Subcutaneous abdominal adipose tissue (tissue), 5 donors: Measurements from ENCODE around the gene OVOL1.

Source experiments
- H3K27ac ChIP-seq: one replicate; pipeline ENCODE4 v1.7.0; 2013; ENCODE audit warnings: low read depth, mild to moderate bottlenecking, inconsistent platforms, low read length, moderate library complexity
- H3K27me3 ChIP-seq, 5 donors: one replicate each; pipeline ENCODE4 v1.7.0; 2013; ENCODE audit warnings: low read length in 5 of 5, inconsistent platforms in 1 of 5; ENCODE audit not compliant: control insufficient read depth in 5 of 5, insufficient read depth in 4 of 5
- H3K36me3 ChIP-seq, 5 donors: one replicate each; pipeline ENCODE4 v1.7.0; 2013; ENCODE audit warnings: low read length in 5 of 5; ENCODE audit not compliant: control insufficient read depth in 5 of 5, insufficient read depth in 5 of 5
- H3K4me1 ChIP-seq, 5 donors: one replicate each; pipeline ENCODE4 v1.7.0; 2013; ENCODE audit warnings: low read length in 5 of 5, mild to moderate bottlenecking in 3 of 5, moderate library complexity in 1 of 5; ENCODE audit not compliant: control insufficient read depth in 5 of 5, insufficient read depth in 5 of 5
- H3K4me3 ChIP-seq, 5 donors: one replicate each; pipeline ENCODE4 v1.7.0; 2013; ENCODE audit warnings: low read length in 5 of 5, low read depth in 1 of 5
- H3K9ac ChIP-seq, 5 donors: one replicate each; pipeline ENCODE4 v1.7.0; 2013; ENCODE audit warnings: low read length in 5 of 5, mild to moderate bottlenecking in 4 of 5, moderate library complexity in 3 of 5
- H3K9me3 ChIP-seq, 5 donors: one replicate each; pipeline ENCODE4 v1.7.0; 2013; ENCODE audit warnings: low read length in 5 of 5; ENCODE audit not compliant: control insufficient read depth in 5 of 5
- donor health status: healthy.
- donor health status: healthy.
- donor health status: healthy.
- donor health status: healthy.
- donor health status: healthy.

Gene OVOL1

DNA sequence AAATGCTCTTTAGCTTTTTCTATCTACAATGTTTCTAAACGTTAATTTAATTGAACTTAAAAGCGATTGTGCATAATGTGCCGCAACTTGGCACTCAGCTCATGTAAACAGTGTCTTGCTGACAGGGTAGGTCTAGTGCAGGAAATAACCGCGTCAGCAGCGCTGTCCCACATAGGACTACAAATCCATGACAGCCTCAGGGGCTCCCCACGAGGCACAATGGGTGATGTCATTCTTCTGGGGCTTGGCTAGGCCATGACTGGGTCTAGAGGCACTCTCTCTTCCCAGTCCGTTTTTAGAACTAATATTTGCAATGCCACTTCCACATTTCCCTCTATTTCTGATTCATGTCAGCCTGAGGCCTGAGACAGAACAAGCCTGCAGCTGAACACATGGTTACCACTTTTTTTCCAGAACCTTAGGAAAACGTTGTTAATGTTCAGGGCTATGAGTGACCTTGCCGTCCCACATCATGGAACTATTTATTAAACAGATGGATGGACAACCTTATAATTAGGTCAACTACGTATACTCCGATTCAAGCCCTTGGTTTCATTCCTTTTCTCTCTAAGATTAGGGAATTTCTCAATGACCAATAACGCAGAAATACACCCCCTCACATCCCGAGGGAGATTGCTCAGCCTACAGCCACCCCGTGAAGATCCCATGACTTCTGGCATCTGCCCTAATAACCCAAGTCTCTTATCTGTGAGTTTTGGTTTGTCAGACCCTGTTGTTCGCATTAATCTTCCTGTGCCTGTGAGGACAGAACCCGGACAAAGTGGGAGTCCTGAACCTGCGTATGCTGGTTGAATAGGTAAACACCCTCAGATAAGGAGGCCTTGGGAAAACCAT, 27.5 kb downstream of the OVOL1 start:
- no peaks in the 10 kb centered on the region for H3K9me3 ChIP-seq
- peak overlapping the region; percentile 99 for H3K27ac ChIP-seq
- H3K36me3 ChIP-seq: peaks cover 0 to 2% (median 0%) of the 10 kb centered on the region in 5 donors
- H3K27me3 ChIP-seq: peaks cover 0 to 4% (median 0%) of the 10 kb centered on the region in 5 donors
- peak overlapping the region in 1 of 5 donors; percentile 7 for H3K4me3 ChIP-seq
- peak overlapping the region in 4 of 5 donors; percentile 23 to 81 (median 70) for H3K9ac ChIP-seq
- peaks cover 24 to 72% (median 64%) of the 10 kb centered on the region in 5 donors for H3K4me1 ChIP-seq

DNA sequence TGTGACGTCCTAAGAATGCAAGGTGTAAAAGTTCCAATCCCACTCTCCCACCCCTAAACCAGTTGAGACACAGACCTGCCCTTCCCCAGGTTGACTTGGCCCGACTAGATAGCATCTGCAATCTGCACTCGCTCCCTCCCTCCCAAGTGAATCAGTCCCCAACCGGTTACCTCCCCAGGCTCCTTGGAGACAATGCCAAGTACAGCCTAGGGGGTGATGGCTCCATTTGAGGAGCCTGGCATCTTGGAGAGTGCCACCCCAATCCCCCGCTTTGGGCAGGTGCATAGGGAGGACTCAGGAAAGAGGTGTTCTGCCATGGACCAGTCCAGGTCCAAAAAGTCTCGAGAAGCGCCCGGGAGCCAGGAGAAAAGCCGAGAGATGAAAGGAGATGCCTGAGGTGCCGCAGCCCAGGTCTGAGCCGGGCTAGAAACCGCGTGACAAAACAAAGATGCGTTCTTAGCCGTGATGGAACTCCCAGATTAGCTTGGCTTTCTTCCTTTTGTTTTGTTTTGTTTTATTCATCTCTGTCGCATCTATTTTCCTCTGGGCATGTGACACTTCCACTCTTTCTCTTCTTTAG, 28.2 kb downstream of the OVOL1 start:
- Histone ChIP-seq H3K27me3 (peaks cover 0 to 4% (median 0%) of the 10 kb centered on the region in 5 donors), H3K27ac (peak overlapping the region; percentile 99), H3K9ac (peak overlapping the region in 4 of 5 donors; percentile 23 to 81 (median 70)), H3K36me3 (peaks cover 0 to 2% (median 0%) of the 10 kb centered on the region in 5 donors), H3K4me1 (peaks cover 24 to 69% (median 61%) of the 10 kb centered on the region in 5 donors), H3K4me3 (no peak overlapping the region), H3K9me3 (no peaks in the 10 kb centered on the region)

DNA sequence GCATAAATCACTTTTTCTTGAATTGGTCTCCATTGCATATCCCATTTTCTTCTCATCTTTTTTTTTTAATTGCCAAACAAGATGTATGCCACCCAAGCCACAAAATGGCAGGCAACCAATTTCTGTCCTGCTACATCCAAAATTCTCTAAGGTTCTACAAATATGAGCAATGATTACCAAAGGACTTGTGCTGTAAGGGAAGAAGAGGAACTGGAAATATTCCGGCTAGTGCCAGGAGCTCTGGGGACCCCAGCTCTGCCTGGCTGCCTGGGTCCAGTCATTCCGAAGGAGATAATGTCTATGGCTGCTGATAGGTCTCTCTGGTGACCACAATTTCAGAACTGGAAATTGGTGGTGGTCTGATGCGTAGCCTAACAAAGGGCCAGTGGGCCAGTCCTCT, 29.8 kb downstream of the OVOL1 start:
- Histone ChIP-seq H3K27me3 (peaks cover 0 to 4% (median 0%) of the 10 kb centered on the region in 5 donors), H3K4me1 (peaks cover 21 to 55% (median 50%) of the 10 kb centered on the region in 5 donors), H3K36me3 (peaks cover 0 to 2% (median 0%) of the 10 kb centered on the region in 5 donors), H3K27ac (peak overlapping the region; percentile 88), H3K4me3 (peak overlapping the region in 2 of 5 donors; percentile 0 to 79), H3K9ac (peak overlapping the region in 1 of 5 donors; percentile 39), H3K9me3 (no peaks in the 10 kb centered on the region)

DNA sequence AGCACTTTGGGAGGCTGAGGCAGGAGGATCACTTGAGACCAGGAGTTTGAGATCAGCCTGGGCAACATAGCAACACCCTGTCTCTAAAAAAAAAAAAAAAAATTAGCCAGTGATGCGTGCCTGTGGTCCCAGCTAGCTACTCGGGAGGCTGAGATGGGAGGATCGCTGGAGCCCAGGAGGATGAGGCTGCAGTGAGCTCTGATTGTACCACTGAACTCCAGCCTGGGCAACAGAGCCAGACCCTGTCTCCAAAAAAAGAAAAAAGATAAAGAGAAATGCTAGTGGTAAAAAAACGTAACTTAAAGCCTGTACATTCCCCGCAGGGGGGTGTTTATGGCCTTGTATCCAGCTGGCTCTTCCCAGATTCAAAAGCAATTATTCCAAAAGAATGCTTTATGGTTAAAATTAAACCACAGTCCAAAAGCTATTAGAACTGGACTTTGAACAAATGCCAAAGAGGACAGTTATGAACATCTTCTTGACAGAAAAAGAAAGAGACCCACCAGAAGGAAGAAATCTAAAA, 30.5 kb downstream of the OVOL1 start:
- Histone ChIP-seq H3K27me3 (peaks cover 0 to 3% (median 0%) of the 10 kb centered on the region in 5 donors), H3K27ac (peak overlapping the region; percentile 88), H3K9me3 (no peaks in the 10 kb centered on the region), H3K4me1 (peaks cover 14 to 48% (median 44%) of the 10 kb centered on the region in 5 donors), H3K9ac (peak overlapping the region; percentile 68 to 85 (median 73)), H3K4me3 (peak overlapping the region; percentile 70 to 79 (median 79)), H3K36me3 (peaks cover 0 to 2% (median 0%) of the 10 kb centered on the region in 5 donors)

DNA sequence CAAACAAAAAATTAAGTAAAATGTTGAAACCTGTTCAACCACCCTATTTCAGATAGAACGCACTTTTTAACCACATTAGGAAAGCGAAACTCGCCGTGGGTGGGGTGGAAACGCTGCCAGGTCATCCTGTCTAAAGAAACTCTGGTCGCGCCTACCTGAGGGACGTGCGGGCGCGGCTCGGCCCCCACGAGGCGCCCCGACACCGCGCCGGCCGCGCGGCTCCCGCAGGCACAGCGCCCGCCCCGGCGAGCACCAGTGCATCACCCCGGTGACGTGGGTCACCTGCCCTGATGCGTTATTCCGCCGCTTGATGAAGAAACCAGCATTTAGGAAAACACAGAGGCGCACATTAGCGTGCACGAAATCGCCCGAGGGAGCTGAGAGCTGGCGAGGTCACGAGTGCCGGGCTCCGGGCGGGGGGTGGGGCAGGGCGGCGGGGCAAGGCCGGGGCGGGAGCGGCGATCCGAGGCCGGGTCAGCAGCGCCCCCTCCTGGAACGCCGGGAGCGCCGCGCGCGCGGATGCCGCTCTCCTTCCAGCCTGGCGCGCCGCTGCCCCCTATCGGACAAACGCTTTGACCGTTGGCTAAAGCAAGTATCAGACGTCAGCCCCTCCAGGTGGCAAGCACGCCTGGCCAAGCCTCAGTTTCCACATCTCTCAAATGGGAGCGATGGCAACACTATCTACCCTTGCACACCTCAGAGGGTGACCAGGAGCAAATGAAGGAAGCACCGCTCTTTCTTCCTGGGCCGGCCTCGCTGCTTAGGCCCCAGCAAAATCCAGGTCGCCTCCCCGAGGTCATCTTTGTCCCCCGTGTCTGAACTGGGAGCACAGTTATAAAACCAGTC, 31.2 kb downstream of the OVOL1 start:
- Histone ChIP-seq H3K27ac (peak overlapping the region; percentile 88), H3K9ac (peak overlapping the region; percentile 68 to 85 (median 73)), H3K4me1 (peaks cover 13 to 41% (median 38%) of the 10 kb centered on the region in 5 donors), H3K27me3 (peaks cover 0 to 3% (median 0%) of the 10 kb centered on the region in 5 donors), H3K9me3 (no peaks in the 10 kb centered on the region), H3K36me3 (peaks cover 0 to 2% (median 0%) of the 10 kb centered on the region in 5 donors), H3K4me3 (peak overlapping the region; percentile 70 to 79 (median 79))

DNA sequence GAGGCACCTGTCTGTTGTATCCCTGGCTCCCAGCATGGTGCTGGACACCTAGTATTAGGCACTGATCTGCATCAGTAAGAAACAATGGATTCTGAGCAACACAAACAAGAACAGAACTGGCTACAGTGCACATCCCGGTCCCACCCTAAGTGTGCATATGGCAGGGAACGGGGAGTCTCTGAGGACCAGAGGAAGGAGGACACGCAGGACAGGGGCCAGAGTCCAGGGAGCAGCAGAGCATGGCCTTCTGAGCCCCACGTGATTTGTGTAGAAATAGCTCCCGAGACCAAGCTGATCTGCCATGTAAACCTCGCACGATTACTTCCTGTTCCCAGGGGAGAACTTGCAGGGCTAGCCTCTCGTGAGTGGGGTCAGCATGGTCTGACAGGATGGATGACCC, 34.2 kb downstream of the OVOL1 start:
- H3K9me3 ChIP-seq: no peaks in the 10 kb centered on the region
- H3K36me3 ChIP-seq: no peaks in the 10 kb centered on the region
- H3K27ac ChIP-seq: no peak overlapping the region
- peaks cover 0 to 17% (median 16%) of the 10 kb centered on the region in 5 donors for H3K4me1 ChIP-seq
- peaks cover 0 to 3% (median 0%) of the 10 kb centered on the region in 5 donors for H3K27me3 ChIP-seq
- H3K4me3 ChIP-seq: no peak overlapping the region
- peak overlapping the region in 1 of 5 donors; percentile 13 for H3K9ac ChIP-seq

DNA sequence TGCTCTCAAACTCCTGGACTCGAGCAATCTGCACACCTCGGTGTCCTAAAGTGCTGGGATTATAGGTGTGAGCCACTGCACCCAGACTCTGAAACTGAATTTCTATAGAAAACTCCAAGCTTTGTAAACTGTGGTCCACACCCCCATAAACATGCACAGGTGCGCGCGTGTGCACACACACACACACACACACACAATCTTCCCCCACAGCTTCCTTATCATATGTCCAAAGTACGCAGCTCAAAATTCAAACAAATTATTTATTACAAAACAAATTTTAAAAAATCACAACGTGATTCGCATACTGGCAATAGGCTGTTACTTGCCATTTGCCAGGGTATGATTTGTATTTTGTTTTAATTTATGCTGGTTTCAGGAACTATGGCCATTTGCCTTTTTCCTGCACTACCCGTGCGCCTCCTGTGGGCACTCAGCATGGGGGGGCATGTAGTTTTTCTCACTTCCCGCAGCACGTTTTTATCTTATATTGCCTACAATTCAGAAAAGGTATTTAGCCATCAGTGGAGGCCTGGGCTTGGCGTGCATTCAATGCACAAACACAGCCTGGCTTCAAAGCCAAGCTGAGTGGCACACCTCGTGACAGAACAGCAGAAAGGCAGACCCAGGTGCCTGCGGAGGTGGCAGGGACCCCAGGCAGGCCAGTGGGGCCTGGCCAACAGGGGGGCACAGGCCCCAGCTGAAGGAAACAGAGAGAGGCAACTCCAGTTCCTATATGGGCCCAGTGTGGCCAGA, 36.1 kb downstream of the OVOL1 start:
- Histone ChIP-seq H3K9me3 (no peaks in the 10 kb centered on the region), H3K4me3 (no peak overlapping the region), H3K27me3 (peaks cover 0 to 3% (median 0%) of the 10 kb centered on the region in 5 donors), H3K27ac (no peak overlapping the region), H3K9ac (no peak overlapping the region), H3K4me1 (peaks cover 0 to 3% (median 0%) of the 10 kb centered on the region in 5 donors), H3K36me3 (no peaks in the 10 kb centered on the region)

DNA sequence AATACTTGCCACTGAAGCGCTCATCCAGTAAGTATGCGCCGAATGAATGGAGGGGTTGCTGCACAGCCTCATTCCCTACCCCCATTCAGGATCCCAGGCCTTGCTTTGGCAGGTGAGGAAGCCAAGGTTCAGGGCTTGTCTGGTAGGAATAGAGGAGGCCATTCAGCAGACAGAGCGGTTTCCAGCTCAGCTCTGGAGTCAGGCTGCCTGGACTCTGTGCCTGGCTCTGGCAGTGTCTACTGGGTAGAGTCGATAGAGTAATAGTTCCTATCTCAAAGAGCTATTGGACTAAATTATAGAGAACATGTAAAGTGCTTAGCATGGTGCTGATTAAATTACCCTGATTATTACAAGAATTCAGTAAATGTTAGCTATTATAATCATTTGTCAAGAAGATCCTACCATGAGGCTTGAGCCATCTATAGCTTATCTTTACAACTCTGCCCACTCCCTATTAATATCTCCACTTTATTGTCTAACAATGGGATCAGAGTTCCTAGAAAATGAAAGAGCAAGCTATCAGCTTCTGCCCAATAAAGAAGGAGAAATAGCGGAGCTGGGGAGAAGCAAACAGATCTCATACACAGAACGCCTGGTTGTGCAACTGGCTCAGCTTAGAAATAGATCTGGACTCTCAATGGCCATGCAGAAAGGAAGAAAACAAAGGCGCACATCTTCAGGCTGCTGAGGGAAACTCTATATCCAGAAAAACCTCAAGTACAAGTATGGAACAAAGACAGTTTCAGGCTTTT, 40.3 kb downstream of the OVOL1 start:
- H3K9me3 ChIP-seq: no peaks in the 10 kb centered on the region
- H3K4me1 ChIP-seq: no peaks in the 10 kb centered on the region
- peaks cover 0 to 5% (median 0%) of the 10 kb centered on the region in 5 donors for H3K27me3 ChIP-seq
- H3K27ac ChIP-seq: no peak overlapping the region
- H3K36me3 ChIP-seq: no peaks in the 10 kb centered on the region
- peak overlapping the region in 1 of 5 donors; percentile 12 for H3K9ac ChIP-seq
- H3K4me3 ChIP-seq: no peak overlapping the region
